Natural killer cell treated with Interleukin-12 subunit alpha and Interleukin-12 subunit beta and Interleukin-15 and Interleukin-18, amount 100 ng/mL, for 72 hours (primary cell): ENCODE results near the gene HM13. TPM values are rescaled to one million over a fixed set of nuclear protein-coding genes. Genes with fewer than 3 reads are reported as not detected.
"Not testable (repeated sequence)": the region's sequence is repeated elsewhere in the genome, so short reads cannot be mapped to it uniquely, and the experiment has no call there.

Experiments used
- ATAC-seq, 2 donors: fragments of 150-1000 bp; cut with Tn5 transposase in 1 of 2; sonication (Bioruptor Pico), chemical (Tn5 transposase) in 1 of 2; 2 replicates each; pipeline ENCODE4 v1.10.0; 2021
- DNase-seq: peaks from one replicate; pipeline ENCODE4 v3.0.0; 2022; ENCODE audit warnings: low spot score
- H3K27ac Mint-ChIP-seq, 2 donors: 1 replicate in 1 of 2; 2 replicates in 1 of 2; pipeline ENCODE4 v1.8.0; 2022; ENCODE audit warnings: mixed read lengths in 2 of 2, mild to moderate bottlenecking in 1 of 2, moderate library complexity in 1 of 2
- H3K27me3 Mint-ChIP-seq, 2 donors: 1 replicate in 1 of 2; 2 replicates in 1 of 2; pipeline ENCODE4 v1.8.0; 2022; ENCODE audit warnings: mixed read lengths in 2 of 2
- H3K36me3 Mint-ChIP-seq: one replicate; pipeline ENCODE4 v1.8.0; 2022; ENCODE audit warnings: mixed read lengths
- H3K4me1 Mint-ChIP-seq, 2 donors: 1 replicate in 1 of 2; 2 replicates in 1 of 2; pipeline ENCODE4 v1.8.0; 2022; ENCODE audit warnings: low read depth in 2 of 2, mixed read lengths in 2 of 2, mild to moderate bottlenecking in 1 of 2
- H3K4me3 Mint-ChIP-seq: one replicate; pipeline ENCODE4 v1.8.0; 2022; ENCODE audit warnings: mixed read lengths
- H3K9me3 Mint-ChIP-seq: 2 replicates; pipeline ENCODE4 v1.8.0; 2022; ENCODE audit warnings: mixed read lengths
- total RNA-seq, 2 donors: library from RNA; stranded (reverse); gene quantifications; one replicate each; pipeline ENCODE4 v1.2.3, GENCODE V29; 2022

Gene HM13
- total RNA-seq, 2 donors from 2014 or later, result 233 to 257 TPM

DNA sequence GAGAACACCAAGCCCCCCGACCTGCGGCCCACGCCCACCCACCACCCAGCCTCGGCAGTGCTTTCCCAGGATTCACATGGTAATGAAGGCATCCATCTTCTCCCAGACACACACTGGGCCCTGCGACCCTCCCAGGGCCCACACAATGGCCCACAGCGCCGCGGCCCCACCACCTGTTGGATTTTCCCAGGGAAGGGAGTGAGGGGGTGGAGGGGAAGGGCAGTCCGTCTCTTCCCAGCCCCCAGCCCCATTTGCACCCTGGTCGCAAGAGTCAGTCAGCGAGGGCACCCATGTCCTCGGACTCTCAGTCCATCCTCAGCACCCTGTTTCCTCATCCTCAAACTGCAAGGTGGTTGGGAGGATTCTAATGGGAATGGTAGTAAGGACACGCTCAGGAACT lies 67.1 kb downstream of the HM13 start:
- no peak overlapping the region for H3K27ac Mint-ChIP-seq
- no peak for DNase-seq
- H3K9me3 Mint-ChIP-seq, result no peaks in the 10 kb centered on the region
- no peaks in the 10 kb centered on the region for H3K4me1 Mint-ChIP-seq
- no peak for ATAC-seq
- H3K27me3 Mint-ChIP-seq, result no peaks in the 10 kb centered on the region
- H3K4me3 Mint-ChIP-seq, result no peak overlapping the region
- no peaks in the 10 kb centered on the region for H3K36me3 Mint-ChIP-seq

DNA sequence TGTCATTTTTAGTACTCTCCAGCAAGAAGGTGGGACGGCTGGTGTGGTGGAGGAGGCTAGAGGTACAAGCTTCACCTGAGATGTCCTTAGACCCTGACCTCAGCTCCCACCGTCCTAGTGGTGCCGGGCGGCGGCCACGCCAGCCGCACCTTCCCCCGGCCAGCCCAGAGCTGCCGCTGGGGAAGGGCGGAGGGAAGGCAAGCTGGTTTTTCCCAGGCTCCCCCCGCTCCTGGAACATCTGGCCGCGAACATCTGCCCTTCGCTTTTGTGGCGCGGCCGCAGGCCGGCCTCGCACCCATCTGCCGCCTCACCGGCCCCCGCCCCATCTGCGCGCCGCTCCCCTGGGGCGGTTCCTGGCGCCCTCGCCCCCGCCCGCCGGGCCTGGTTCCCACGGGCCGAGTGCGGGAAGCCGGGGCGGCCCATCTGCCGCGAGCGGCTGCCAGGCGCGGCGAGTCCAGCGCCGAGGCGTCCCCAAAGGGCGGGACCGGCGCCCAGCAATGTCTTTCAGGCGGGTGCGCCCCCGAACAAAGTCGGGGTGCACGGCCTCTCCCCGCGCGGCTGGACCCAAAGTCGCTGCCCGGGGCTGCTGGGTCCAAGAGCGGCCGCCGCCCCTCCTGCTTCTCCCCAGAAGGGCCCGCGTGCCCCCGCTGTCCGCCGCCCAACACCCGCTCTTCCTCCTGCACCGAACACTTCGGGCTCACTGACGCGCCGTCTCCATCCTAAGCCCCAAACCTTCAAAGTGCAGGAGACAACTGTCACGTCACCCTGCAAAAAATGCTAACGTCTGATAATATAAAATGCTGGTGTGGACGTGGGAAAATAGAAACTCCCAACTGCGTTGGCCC lies 73.5 kb downstream of the HM13 start:
- Mint-ChIP-seq H3K9me3 (no peaks in the 10 kb centered on the region), H3K4me3 (peak overlapping the region; percentile 82), H3K27me3 (peaks cover 8 to 11% of the 10 kb centered on the region in 2 donors), H3K4me1 (peaks cover 6 to 7% of the 10 kb centered on the region in 2 donors), H3K27ac (no peak overlapping the region), H3K36me3 (peaks cover 5% of the 10 kb centered on the region)
- peak; percentile 66 to 73 for ATAC-seq
- no peak for DNase-seq

DNA sequence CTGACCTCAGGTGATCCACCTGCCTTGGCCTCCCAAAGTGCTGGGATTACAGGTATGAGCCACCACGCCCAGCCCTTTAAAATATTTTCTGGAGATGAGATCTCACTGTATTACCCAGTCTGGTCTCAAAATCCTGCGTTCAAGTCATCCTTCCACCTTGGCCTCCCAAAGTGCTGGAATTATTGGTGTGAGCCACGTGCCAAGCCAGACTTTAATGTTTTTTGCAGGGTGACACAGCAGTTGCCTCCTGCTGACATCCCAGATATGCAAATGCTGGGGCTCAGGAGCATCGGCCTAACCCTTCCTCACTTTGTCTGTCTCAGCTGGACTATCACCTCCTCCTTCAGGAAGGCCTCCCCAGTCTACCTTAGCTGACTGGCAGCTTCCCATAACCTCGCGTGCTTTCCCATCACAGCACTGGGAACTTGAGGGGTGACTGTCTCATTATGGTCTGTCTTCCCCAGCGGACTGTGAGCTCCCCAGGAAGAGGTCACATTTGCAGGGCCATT lies 76.5 kb downstream of the HM13 start:
- H3K27me3 Mint-ChIP-seq, result peaks cover 8 to 23% of the 10 kb centered on the region in 2 donors
- no peak overlapping the region for H3K4me3 Mint-ChIP-seq
- ATAC-seq, result no peak
- H3K4me1 Mint-ChIP-seq, result peaks cover 11 to 12% of the 10 kb centered on the region in 2 donors
- H3K36me3 Mint-ChIP-seq, result peaks cover 5% of the 10 kb centered on the region
- no peak for DNase-seq
- H3K9me3 Mint-ChIP-seq, result no peaks in the 10 kb centered on the region
- H3K27ac Mint-ChIP-seq, result no peak overlapping the region

- Mint-ChIP-seq H3K4me3 (no peak overlapping the region), H3K36me3 (peaks cover 2% of the 10 kb centered on the region), H3K9me3 (no peaks in the 10 kb centered on the region), H3K27ac (no peak overlapping the region), H3K27me3 (peaks cover 4 to 18% of the 10 kb centered on the region in 2 donors), H3K4me1 (peaks cover 6 to 7% of the 10 kb centered on the region in 2 donors)
- DNase-seq (no peak), ATAC-seq (no peak)
These were observed 79.2 kb downstream of the HM13 start for GRCh38 chr20:31593221-31594001.

DNA sequence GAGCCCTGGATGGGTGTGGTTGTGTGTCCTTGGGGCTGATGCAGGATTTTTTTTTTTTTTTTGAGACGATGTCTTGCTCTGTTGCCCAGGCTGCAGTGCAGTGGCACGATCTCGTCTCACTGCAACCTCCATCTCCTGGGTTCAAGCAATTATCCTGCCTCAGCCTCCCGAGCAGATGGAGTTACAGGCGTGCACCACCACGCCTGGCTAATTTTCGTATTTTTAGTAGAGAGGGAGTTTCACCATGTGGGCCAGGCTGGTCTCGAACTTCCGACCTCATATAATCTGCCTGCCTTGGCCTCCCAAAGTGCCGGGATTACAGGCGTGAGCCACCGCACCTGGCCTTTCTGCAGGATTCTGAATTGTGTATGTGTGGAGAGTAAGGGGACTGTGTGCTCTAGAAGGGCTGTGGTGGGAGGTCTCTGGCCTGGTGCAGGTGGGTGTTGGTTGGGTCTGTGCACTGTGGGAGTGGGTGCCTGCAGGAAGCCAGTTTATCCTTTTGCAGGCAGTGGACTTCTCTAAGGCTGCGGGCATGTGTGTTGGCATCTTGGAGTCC lies 79.8 kb downstream of the HM13 start:
- DNase-seq, result no peak
- Mint-ChIP-seq H3K27ac (no peak overlapping the region), H3K36me3 (no peaks in the 10 kb centered on the region), H3K27me3 (peaks cover 0 to 12% of the 10 kb centered on the region in 2 donors), H3K4me3 (no peak overlapping the region), H3K9me3 (no peaks in the 10 kb centered on the region), H3K4me1 (peaks cover 4 to 6% of the 10 kb centered on the region in 2 donors)
- ATAC-seq, result peak in 1 of 2 donors; percentile 32

DNA sequence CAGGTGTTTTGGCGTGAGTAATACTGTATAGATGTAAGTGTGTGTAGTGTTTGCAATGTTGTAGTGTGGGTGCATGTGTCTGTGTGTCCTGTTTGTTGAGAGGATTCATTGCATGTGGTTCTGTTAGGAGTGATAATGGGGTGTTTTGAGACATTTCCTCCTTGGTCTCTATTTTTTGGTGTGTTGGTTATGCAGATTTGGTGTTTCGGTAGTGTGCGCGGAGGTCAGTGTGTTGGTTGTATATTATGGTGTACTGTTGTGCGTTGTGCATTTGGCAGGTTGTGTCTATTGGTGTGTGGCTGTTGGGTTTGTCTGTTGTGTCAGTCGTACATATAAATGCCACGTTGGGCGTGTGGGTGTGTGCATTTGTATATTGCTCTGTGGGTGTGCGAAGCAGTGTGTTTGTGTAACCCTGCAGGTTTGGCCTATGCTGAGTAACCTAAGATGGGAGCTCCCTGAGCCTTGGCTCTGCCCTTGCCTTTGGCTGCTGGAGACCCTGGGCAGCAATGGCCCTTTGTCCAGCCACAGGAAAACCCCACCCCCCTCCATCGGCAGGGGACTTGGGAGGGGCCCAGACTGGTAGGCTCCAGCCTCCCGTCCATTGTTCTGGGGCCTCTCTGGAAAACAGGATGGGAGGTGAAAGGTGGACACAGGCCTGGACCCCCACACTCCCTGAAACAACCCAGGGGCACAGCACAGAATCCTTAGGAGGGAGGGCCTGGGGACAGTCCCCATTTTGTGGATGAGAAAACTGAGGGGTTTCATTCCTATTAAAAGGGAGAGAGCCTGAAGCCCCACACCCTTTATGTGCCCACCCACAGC lies 80.5 kb downstream of the HM13 start:
- peaks cover 0 to 12% of the 10 kb centered on the region in 2 donors for H3K27me3 Mint-ChIP-seq
- H3K36me3 Mint-ChIP-seq, result no peaks in the 10 kb centered on the region
- ATAC-seq (no peak), DNase-seq (no peak)
- H3K9me3 Mint-ChIP-seq, result no peaks in the 10 kb centered on the region
- no peak overlapping the region for H3K4me3 Mint-ChIP-seq
- no peak overlapping the region for H3K27ac Mint-ChIP-seq
- peaks cover 4 to 6% of the 10 kb centered on the region in 2 donors for H3K4me1 Mint-ChIP-seq

DNA sequence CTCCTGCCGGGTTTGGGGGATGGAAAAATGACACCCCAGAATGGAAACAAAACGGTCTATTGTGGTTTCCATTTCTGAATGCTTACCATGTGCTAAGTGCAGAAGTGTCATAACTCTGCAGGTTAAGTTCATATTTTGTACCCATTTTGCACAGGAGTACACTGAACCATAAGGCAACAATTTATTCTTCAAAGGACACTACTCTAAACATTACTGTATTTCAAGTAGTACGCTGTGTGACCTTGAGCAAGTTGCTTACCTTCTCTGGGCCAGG lies 81.1 kb downstream of the HM13 start:
- no peaks in the 10 kb centered on the region for H3K9me3 Mint-ChIP-seq
- no peak overlapping the region for H3K4me3 Mint-ChIP-seq
- H3K27ac Mint-ChIP-seq, result no peak overlapping the region
- H3K36me3 Mint-ChIP-seq, result no peaks in the 10 kb centered on the region
- peaks cover 0 to 12% of the 10 kb centered on the region in 2 donors for H3K27me3 Mint-ChIP-seq
- ATAC-seq, result no peak
- H3K4me1 Mint-ChIP-seq, result peaks cover 4 to 6% of the 10 kb centered on the region in 2 donors
- DNase-seq, result no peak

DNA sequence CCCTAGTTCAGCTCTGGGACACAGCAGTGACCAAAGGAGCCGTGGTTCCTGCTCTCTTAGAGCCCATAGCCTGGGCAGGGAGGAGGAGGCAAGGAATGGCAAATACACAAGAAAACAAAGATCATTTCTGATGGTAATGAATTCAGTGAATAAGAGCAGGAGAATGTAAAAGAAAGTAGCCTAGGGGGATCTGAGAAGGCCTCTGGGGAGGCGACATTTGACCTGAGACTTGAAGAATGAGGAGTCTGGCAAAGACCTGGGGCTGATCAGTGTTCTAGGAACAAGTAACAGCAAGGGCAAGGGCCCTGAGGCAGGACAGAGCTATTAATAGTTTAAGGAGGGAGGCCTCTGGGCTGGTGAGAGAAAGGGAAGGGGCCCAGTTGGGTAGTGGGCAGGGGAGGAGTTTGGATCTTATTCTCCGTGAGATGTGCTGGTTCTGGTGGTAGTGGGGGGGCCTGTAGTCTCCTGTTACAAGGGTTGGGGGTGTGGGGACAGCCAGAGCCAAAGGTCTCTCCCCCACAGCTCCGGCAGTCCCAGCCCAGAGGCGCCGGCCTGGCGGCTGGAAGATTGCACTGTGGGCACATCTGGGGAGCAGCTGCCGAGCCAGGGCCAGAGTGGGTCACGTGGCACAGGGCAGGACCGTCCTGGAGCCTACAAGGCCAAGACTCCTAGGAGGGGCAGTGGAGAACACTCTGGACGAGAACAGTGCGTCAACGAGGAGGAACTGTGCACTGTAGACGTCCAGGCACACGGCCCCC lies 81.6 kb downstream of the HM13 start:
- no peak for DNase-seq
- Mint-ChIP-seq H3K36me3 (no peaks in the 10 kb centered on the region), H3K4me3 (no peak overlapping the region), H3K4me1 (peaks cover 4 to 6% of the 10 kb centered on the region in 2 donors), H3K27me3 (peaks cover 0 to 12% of the 10 kb centered on the region in 2 donors), H3K9me3 (no peaks in the 10 kb centered on the region), H3K27ac (no peak overlapping the region)
- ATAC-seq, result peak in 1 of 2 donors; percentile 11

GRCh38 chr20:31596412-31596715 lies 82.1 kb downstream of the HM13 start:
- H3K27me3 Mint-ChIP-seq, result peaks cover 0 to 12% of the 10 kb centered on the region in 2 donors
- not testable (repeated sequence) for H3K4me3 Mint-ChIP-seq, H3K4me1 Mint-ChIP-seq, H3K36me3 Mint-ChIP-seq, ATAC-seq, DNase-seq, H3K9me3 Mint-ChIP-seq, H3K27ac Mint-ChIP-seq

DNA sequence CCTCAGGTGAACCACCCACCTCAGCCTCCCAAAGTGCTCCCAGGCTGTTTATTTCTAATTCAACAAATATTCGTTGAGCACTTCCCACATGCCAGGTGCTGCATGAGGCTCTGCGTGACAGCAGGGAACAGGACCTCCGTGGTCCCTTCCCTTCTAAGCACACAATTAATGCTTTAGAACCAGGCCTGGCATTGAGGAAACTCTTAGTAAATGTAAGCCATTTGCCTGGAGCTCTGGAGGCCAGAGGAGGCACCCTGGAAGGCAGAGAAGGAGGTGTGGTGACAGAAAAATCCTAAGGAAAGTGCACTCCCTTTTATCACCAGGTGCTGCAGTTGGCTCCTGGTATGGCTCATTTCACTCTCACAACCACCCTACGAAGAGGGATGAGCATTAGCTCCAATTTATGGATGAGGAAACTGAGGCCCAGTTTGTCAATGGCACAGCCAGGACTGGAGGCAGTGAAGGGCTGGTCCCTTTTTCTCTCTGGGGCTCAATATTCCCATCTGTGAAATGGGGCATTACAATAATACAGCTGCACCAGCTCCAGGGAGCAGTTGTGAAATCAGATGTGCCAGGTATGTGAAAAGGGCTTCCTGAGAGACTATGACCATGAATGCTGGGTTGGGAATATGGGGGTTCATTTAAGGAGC lies 82.7 kb downstream of the HM13 start:
- no peaks in the 10 kb centered on the region for H3K9me3 Mint-ChIP-seq
- H3K4me3 Mint-ChIP-seq, result no peak overlapping the region
- H3K27me3 Mint-ChIP-seq, result peaks cover 0 to 12% of the 10 kb centered on the region in 2 donors
- H3K27ac Mint-ChIP-seq, result no peak overlapping the region
- peaks cover 4 to 6% of the 10 kb centered on the region in 2 donors for H3K4me1 Mint-ChIP-seq
- ATAC-seq, result no peak
- DNase-seq, result no peak
- H3K36me3 Mint-ChIP-seq, result no peaks in the 10 kb centered on the region

- no peak overlapping the region for H3K27ac Mint-ChIP-seq
- ATAC-seq, result no peak
- H3K4me3 Mint-ChIP-seq, result no peak overlapping the region
- DNase-seq, result no peak
- no peaks in the 10 kb centered on the region for H3K36me3 Mint-ChIP-seq
- H3K9me3 Mint-ChIP-seq, result no peaks in the 10 kb centered on the region
- peaks cover 1 to 15% of the 10 kb centered on the region in 2 donors for H3K27me3 Mint-ChIP-seq
- peaks cover 5 to 8% of the 10 kb centered on the region in 2 donors for H3K4me1 Mint-ChIP-seq
These were observed 83.2 kb downstream of the HM13 start for GRCh38 chr20:31597481-31597855.

GRCh38 chr20:31602431-31602778 lies 88.2 kb downstream of the HM13 start:
- peak overlapping the region; percentile 53 to 61 for H3K27ac Mint-ChIP-seq
- H3K4me1 Mint-ChIP-seq, result peaks cover 21 to 30% of the 10 kb centered on the region in 2 donors
- H3K27me3 Mint-ChIP-seq, result peaks cover 17 to 24% of the 10 kb centered on the region in 2 donors
- DNase-seq (no peak), ATAC-seq (no peak)
- H3K9me3 Mint-ChIP-seq, result no peaks in the 10 kb centered on the region
- H3K36me3 Mint-ChIP-seq, result no peaks in the 10 kb centered on the region
- peak overlapping the region; percentile 54 for H3K4me3 Mint-ChIP-seq
